Hematopoietic multipotent progenitor cell treated with erythropoietin and hydrocortisone succinate and interleukin-3 and kit ligand, for 17 days (in vitro differentiated cells): ENCODE measurements around the gene CCDC6.
A peak's percentile ranks its signal among the peaks of the same experiment; 100 is the strongest.
"Not testable (repeated sequence)": the region's sequence is repeated elsewhere in the genome, so short reads cannot be mapped to it uniquely, and the experiment has no call there.

Source experiments
- DNase-seq: peaks from one replicate; pipeline ENCODE4 v3.0.0-alpha.2; 2015; ENCODE audit warnings: low spot score

The CCDC6 gene

DNA sequence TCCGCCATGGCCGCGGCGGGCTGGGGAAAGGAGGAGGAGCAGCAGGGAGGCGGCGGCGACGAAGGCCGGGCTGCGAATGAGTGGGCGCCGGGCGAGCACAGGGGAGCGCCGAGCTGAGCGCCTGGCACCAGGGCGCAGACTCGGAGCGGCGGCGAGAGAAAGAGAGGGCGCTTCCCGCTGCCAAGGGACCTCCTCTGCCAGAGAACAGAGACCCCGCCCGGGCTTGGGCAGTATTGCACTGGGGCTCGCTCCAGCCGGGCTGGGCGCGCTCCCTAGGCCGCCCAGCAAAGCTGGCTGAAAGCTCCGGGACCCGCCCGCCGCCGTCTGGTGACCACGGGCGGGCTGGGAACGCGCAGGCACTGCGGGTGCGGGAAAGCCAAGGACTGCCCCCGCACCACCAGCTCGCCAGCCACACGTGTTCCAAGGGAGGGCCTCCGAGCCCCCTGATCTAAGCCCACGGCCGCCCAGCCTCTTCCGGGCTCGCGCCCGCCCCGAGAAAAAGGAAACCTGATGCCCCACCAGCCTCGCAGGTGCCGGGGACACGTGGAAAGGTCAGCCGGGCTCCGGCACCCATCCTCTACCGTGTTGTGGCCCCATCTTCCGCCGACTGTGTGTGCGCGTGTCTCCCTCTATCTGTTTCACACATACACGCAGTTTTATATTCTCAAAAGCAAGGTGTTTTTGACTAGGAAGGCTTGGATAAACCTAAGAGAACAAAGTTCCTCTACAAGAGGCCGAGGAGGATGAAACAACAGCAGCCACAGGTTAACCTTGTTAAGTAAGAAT is at the start of gene CCDC6:
Gene CCDC6, minus strand, starts transcription at position 140 of the 786 bp plus-strand sequence. Its CDS starts 132 bp downstream, at position 8.
- DNase-seq: peak; percentile 84

DNA sequence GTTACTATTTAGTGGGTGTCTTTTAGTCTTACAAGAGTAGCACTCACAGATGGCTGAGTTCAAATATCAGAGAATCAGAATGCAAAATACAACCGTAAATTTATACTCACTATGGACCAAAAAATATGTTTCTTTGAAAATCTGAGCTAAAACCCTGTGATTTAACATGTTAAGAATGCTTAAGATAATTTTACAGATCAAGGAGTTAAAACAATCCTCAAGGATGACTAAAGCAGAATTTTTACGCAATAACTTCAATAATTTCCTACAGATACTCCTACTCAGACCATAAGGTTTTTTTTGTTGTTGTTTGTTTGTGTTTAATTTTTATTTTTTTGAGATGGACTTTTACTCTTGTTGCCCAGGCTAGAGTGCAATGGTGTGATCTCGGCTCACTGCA is 47.9 kb upstream of the CCDC6 start:
- DNase-seq: no peak

DNA sequence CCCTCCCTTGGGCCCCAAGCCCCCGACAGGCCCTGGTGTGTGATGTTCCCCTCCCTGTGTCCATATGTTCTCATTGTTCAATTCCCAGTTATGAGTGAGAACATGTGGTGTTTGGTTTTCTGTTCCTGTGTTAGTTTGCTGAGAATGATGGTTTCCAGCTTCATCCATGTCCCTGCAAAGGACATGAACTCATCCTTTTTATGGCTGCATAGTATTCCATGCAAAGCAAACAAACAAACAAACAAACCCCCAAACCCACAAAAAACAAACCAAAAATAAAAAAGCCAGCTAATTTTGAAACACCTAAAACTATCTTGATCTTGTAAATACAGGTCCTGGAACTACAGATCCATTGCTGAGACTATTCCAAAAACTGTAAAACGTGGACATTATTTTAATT is 47.4 kb upstream of the CCDC6 start:
- DNase-seq: not testable (repeated sequence)

DNA sequence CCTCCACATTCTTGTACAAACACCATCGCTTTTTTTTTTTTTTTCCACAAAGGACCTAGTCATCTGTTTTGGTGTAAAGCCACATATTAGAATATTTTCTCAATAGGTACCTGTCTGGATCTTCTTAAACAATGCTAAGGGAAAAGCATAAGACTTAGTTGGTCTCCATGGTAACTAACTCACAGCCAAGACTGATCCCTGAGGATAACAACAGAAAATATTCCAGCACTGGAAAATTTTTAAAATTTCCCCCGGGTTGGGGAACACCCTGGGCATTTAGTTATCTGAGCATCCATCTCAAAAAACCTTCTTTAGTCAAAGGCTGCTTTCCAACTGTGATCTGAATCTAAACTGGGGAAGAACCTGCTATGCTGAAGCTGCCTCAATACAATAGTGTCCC is 43.7 kb upstream of the CCDC6 start:
- no peak for DNase-seq

DNA sequence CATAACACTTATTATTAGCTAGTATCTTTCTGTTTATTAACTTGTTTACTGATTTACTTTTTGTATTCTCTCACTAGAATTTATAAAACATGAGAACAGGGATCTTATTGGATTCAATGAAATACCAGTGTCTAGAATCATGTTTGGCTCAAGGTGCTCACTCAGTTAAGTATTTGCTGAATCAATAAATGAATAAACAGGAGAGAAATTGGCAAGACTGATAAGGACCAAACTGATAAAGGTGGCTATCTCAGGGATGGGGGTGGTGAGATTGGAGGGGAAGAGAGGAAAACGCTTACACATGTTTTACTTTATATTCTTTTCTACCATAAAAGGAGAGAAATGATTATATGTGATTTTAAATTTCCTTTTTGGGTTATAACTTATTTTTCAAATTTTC is 43.3 kb upstream of the CCDC6 start:
- DNase-seq: no peak

DNA sequence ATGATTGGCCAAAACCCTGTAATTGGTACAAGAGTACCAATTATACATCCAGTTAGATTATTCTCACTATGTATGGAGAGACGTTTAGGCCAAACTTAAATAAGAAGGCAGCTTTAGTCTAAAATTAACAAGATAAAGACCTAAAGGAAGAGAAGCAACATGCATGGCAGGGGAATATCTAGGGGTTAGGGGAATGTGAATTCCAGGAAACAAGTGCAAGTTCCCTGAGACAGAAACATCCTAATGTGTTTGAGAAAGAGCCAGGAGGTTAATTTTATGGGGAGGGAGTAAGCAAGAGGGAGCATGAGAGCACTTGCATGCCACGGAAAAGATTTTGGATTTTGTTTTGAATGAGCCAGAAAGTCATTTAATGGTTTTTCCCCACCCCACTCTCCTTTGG is 39.6 kb upstream of the CCDC6 start:
- no peak for DNase-seq

DNA sequence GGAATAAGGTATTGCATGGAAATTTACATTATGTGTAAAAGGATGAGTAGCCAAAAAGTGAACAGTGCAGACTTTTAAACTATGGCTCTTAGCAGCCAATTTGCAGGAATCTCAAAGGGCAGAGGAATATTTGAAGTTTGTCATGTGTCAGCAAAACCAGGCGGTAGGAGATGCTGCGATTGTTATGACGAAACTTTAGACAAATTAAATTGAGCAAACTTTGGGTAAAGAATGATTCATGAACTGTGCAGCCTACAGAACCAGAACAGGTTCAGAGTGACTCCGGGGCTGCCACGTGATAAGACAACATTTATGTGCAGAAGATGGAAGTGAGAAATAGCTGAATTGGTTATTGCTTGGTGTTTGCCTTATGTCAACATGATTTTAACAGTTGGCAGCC is 39.2 kb upstream of the CCDC6 start:
- DNase-seq: no peak

DNA sequence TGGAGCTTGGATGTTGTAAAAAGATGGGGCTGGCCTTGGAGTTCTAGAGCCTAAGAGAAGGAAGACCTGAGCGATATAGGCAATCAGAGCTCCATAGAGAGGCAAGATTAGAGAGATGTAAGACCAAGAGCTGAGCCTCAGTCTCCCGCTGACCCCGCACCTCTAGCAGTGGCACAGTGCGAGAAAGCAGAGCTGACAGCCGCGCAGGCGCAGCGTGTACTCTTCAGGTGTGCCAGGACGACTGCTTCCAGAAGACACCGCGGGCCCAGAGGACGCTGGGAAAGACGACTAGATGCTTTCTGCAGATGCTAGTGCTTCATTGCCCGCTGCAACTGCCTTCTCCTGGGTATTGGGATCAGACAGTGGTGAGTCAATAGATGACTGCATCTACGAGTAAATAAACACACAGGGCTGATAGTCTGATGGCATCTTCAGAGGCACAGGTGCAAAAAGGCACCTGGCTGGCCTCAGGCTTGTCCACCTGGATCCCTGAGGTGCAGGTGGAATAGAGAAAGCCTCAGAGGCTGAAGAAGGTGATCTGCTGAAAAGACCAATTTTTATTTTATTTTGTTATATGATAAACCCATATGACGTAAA is 38.1 kb upstream of the CCDC6 start:
- no peak for DNase-seq

DNA sequence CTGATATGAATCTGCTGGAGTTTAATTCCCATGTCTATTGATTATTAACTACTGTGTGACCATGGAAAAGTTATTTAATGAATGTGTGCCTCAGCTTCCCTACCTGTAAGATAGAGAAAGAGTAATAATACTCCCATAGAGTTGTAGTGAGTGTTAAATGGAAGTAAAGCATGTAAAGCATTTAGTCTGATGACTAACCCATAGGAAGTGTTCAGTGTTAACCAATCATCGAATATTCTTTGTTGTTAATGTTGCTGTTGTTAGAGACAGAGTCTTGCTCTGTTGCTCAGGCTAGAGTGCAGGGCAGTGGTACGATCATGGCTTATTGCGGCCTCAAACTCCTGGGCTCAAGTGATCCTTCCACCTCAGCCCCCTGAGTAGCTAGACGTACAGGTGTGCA is 36.2 kb upstream of the CCDC6 start:
- DNase-seq: no peak

DNA sequence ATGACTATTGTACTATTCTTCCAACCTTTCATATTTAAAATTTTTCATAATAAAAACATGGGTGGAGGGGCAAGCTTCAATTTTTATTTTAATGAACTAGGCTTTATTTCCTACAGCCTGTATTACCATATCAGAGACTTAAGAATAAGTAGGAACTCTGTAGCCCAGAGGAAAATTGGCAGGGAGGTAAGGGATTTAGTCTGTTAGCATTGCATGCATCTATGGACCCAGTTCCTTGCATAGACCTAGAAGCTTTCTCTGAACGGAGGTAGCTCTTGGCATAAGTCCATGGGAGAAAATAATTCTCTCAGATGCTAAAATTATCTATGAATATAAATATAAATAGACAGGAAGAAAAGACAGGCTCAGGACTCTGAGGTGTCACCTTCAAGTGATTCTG is 31.4 kb upstream of the CCDC6 start:
- no peak for DNase-seq

DNA sequence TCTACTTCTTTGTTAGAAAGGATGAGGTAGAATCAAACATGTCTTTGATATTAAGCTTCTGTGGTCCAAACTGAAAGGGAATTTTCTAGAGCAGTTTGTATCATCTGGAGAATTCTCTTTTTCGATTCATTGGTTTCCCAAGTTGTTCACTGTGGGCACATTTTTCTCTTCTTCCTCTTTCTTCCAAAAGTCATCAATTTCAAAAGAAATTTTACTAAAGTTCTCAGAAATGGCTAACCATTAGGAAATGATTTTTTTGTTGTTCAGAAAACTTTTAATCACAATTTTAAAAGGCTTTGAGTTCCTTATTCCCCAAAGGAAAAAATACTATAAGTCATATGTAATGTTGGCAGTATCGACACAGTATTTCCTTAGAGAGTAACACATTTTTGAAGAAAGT is 28.3 kb upstream of the CCDC6 start:
- no peak for DNase-seq

DNA sequence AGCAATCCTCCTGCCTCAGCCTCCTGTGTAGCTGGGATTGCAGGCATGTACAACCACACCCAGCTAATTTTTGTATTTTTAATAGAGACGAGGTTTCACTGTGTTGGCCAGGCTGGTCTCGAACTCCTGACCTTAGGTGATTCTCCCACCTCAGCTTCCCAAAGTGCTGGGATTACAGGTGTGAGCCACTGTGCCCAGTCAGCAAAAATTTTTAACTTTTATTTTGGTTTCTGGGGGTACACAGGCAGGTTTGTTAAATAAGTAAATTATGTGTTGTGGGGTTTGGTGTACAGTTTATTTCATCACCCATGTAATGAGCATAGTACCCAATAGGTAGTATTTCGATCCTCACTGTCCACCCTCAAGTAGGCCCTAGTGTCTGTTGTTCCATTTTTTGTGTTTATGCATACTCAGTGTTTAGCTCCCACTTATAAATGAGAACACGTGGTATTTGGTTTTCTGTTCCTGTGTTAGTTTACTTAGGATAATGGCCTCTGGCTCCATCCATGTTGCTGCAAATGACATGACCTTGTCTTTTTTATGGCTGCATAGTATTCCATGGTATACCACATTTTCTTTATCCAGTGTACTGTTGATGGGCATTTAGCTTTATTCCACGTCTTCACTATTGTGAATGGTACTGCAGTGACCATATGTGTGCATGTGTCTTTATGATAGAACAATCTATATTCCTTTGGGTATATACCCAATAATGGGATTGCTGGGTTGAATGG is 24.6 kb upstream of the CCDC6 start:
- not testable (repeated sequence) for DNase-seq

DNA sequence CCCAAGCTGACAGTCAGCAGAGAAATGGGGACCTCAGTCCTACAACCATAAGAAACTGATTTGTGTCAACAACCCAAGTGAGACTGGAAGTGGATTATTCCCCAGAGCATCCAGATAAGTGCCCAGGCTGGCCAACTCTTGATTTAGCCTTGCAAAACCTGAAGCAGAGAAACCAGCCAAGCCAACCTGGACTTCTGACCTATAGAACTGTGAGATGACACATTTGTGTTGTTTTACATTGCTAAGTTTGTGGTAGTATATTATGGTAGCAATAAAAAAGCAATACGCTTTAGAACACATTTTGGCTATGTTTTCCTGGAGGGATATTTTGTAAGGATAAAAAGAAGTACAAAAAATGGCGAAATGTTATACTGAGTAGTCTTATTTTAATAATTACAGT is 19.7 kb upstream of the CCDC6 start:
- no peak for DNase-seq

DNA sequence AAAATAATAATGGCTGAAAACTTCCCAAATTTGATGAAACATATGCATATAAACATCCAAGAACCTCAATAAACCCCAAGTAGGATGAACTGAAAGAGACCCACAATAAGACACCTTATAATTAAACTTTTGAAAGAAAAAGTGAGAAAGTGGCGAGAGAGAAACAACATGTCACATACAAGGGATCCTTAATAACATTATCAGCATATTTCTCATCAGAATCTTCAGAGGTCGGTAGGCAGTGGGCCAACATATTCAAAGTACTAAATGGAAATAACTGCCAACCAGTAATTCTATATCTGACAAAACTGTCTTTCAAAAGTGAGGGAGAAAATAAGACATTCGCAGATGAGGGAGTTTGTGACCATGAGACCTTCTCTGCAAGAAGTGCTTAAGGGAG is 16.6 kb upstream of the CCDC6 start:
- no peak for DNase-seq

DNA sequence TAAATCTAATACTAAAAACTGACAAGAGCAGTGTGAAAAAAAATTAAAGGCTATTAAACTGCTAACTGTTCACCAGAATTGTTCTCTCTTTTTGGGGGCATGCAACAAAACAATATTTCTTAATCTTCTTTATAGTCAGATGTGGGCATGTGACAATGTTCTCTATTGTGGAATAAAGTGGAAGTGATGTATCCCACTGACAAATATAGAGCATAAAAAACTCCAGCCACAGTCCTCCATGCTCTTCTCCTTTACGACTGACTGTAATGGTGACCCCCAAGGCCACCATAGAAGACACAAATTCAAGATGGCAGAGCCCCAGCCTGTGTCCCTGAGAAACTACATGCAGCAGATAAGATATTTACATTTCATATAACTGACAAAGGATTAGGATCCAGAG is 11.6 kb upstream of the CCDC6 start:
- no peak for DNase-seq

DNA sequence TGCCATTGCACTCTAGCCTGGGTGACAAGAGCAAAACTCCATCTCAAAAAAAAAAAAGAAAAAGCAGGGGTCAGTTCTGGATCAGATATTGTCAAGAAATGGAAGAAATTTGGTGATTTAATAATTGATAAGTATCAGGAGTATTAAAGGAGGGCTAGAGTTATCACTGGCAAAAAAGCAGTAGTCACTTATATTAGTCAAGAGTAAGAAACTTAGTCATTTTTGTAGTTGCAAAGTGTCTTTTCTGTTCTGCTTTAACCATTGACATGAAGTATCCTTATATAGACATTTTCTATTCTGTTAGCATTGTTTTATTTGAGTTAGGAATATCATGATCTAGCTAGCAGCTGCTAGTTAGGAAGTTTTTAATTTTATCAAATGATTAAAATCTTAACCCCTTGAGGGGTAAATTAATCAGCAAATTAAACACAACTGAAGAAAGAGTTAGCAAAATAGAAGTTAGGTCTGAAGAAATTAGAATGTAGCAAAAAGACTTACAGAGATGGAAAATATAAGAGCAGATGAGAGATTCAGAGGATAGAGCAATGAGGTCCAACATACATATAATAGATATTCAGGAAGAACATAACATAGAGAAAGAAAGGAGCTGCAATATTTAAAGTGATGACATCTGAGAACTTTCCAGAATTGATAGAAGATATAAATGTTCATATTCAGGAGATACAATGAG is 7.3 kb upstream of the CCDC6 start:
- no peak for DNase-seq

DNA sequence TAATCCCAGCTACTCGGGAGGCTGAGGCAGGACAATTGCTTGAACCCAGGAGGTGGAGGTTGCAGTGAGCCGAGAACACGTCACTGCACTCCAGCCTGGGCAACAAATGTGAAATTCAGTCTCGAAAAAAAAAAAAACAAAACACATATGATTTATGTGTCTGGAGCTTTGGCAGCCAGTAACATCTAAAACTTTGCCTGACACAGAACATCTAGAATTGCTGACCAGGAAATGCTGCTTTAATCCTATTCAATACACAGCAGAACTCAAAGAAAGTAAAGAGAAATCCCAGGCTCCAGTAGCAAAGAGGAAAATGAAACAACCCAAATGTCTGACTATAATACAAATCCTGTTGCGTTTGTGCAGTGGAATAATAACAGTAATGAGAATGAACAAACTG is 4.5 kb upstream of the CCDC6 start:
- DNase-seq: no peak

DNA sequence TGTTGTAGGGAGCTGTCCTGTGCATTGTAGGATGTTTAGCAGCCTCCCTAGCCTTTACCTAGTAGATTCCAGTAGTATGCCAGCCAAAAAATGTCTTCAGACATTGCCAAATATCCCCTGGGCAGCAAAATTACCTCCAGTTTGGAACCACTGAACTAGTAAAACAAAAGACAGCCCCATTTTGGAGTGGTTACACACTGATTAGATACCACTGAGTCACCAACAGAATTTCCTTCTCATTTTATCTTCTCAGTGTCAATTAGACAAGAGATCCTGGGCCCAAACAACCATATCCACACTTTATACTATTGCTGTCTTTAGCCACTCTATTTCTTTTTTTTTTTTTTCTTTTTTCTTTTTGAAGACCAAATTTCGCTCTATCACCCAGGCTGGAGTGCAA is 3.5 kb upstream of the CCDC6 start:
- no peak for DNase-seq

DNA sequence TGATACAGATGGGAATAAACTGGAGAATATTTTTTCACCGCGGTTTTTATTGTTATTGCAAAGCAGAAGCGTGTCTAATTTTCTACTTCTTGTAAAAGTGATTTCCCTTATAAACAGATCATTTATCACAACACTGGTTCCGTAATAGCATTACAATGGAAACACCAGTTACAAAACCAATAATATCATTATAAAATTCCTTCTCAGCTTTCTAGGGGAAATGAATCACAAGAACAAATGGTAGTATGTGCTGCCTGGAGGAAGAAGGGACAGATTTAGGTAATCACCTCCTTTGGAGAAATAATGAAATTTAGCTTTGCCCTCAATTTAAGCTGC is 2.4 kb upstream of the CCDC6 start:
- no peak for DNase-seq

DNA sequence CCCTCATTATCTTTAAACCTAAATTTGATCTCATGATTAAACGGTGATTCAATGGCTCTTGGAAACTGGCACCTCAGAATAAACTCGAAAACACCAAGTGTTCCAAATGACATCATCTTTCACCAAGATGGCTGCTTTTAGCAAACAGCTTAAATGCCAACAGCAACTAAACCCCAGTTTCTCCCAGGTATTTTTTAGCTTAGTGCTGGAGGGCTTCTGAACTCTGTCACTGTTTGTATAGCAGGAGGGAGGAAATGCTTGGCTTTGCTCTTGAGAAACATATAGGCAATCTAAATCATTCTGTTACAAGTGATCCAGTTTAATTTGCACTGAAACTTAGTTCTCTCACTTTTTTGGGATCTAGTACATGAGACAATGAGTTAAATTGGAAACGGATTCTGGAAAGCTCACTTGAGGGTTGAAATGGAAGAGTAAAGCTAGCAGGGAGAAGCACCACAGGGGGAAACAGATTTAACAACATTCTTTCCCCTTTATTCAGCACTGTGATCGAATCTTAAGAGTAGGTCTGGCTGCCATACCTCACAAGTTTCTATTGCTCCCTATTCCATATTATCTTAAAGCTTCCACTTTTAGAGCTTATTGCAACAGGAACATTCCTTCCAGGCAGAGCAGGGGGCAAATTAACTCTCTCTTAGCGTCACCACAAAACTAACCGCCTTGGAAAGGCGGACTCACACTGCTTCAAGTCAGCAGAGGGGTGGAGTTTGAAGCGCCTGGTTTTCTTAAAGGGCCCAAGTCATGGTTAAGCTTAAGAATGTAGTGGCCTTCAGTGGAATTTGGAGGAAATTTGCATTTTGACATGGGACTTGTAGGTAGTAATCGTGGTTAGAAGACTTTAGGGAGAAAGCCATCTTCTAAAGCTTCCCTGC is 1.8 kb upstream of the CCDC6 start:
- peak; percentile 70 for DNase-seq

DNA sequence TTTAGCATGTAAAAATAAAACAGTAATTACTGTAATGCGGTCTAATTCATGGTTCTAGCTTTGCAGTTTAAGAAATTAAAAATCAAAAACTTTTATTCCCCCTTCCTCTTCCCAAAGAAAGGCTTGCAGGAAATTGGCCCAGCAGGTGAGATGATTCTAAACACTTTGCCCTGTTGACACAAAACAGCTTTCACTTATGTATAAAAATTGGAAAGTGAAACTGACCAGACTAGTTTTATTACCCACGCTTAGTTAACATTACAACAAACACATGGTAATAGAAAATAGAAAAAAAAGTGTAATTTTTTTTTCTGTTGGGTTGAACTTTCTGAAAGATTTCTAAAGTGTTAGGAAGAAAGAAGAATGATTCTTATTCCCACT is 1.2 kb upstream of the CCDC6 start:
- DNase-seq: no peak
